GM13976 (cell line): ENCODE measurements around the gene ZC3H14.

ENCODE experiments used
- DNase-seq: peaks from one replicate; pipeline ENCODE4 v3.0.0; 2012; ENCODE audit warnings: low spot score
- CTCF ChIP-seq: IDR thresholded peaks from 2 replicates; pipeline ENCODE4 v1.5.1; 2012; ENCODE audit warnings: borderline replicate concordance, mild to moderate bottlenecking; ENCODE audit not compliant: insufficient read depth; ENCODE audit errors: extremely low read depth, missing control alignments, control extremely low read depth
- in situ Hi-C: fragments of 300-500 bp; cut with MboI; formaldehyde crosslinking; loops from one replicate; pipeline ENCODE4 v1.12.0; 2022; ENCODE audit warnings: low sequenced_read_pairs, mixed read lengths, inconsistent platforms; ENCODE audit not compliant: unreplicated experiment

ZC3H14 gene

DNA sequence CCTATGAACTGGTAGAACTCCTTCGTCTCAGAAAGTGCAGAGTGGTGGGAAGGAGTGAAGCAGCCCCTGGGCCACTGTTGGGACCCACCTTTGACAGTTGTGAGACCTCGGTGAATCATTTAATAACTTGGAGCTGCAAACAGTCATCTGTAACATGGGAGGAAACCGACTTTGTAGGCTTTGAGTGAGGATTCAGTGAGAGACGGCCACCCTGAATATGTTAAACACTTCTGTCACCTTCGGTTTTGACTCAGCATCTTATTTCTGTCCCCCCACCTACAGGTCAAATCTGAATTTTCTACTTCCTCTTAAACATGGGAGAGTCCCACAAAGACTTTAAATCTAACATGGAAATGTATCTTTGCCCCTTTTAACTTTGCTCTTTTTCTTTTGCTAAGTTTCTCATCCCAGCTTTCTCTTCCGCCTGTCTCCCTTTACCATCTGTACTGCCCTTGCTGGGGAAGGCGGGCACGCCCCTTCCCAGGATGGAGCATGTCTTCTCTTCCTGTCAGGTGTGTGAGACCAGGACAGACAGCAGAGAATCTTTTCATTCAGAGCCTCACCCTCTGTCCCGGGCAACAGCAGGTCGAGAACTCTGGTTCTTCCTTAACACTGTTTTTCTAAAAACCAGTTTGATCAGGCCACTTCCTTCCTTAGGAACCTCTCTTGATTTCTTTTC, 37.1 kb downstream of the ZC3H14 start:
- in situ Hi-C loops, result no loop called here
- DNase-seq, result peak; percentile 62
- no peak for TF ChIP-seq CTCF

DNA sequence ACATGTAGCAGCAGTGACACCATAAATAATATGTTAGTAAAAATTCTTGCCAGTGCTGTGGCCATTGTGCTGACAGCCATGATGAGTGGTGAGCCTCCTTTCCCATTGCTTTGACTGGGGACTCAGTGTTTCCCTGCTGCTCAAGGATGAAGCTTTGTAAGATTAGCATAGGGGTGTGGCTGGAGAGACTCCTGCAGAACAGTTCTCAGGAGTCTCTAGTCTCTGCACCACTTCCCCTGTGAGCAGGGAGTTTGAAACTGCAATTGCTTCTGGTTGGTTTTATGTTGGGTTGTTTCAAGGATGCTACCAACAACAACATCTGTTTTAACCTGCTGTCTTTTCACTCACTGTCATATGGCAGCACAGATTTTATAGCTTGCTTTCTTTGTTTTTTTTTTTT, 41.4 kb downstream of the ZC3H14 start:
- in situ Hi-C loops, result no loop called here
- no peak for DNase-seq
- TF ChIP-seq CTCF, result no peak

DNA sequence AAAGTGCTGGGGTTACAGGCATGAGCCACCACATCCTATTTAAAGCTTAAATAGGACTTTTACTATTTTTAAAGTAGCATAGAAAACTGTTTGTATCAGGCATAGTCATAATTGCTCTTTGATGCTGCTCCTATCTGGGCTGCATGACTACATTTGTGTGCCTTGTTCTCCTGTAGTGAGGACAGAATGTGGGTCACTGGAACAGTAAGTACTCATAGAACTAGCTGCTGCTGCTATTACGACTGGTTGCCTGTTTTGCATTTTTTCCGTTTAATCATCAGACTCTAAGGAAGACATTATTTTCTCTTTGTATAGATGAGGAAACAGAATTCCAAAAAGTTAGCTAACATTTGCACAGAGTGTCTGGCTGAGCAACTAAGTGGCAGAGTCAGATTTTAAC, 42.8 kb downstream of the ZC3H14 start:
- DNase-seq, result no peak
- no peak for TF ChIP-seq CTCF
- in situ Hi-C loops, result no loop called here

- TF ChIP-seq CTCF, result no peak
- DNase-seq, result no peak
- in situ Hi-C loops, result no loop called here
Measured at GRCh38 chr14:88607829-88608228, 45.0 kb downstream of the ZC3H14 start.

DNA sequence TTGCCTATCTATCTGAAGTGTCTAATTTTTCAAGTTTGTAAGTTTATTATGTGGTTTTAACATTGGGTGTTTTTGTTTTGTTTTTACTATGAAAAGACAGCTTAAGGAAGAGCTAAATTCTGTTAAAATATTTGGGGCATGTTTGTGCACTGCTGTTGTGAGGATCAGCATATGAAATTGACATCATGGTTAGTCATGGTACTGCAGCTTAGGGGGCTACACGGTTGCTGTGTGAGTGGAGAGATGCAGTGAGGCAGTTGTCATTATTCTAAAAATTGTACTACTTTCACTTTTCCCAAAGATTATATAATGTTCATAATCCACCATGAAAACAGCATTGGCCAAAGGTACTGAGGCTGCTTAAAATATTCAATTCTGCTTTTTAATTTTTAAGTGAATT, 49.0 kb downstream of the ZC3H14 start:
- in situ Hi-C loops, result no loop called here
- DNase-seq, result no peak
- no peak for TF ChIP-seq CTCF

DNA sequence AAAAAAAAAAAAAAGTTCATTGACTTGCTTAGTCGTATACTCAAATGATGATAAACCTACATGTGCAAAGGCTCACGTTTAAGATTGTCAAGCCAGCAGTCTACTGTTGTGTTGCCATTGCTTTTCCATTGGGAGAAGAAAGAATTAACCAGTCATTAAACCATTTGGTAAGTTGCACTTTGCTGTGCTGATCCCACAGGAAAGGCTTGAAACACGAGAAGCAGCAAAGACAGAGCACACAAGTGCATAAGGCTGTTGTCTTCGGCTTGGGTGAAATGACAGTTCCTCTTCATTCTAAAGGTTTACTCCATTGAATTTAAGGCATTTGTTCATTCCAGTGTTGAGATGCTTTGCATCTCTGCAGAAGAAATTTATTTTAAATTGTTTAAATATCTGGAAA, 50.1 kb downstream of the ZC3H14 start:
- no peak for DNase-seq
- in situ Hi-C loops, result no loop called here
- no peak for TF ChIP-seq CTCF
